SK-N-SH (cell line): ENCODE measurements around the gene CDC45. TPM values are rescaled to one million over a fixed set of nuclear protein-coding genes. Genes with fewer than 3 reads are reported as not detected.

Source experiments
- CTCF ChIA-PET: fragments of 300-600, 350-600 bp; formaldehyde crosslinking; extraction: SDS; loops from one replicate; lab custom pipeline; 2021; lab: Yijun Ruan, JAX
- POLR2A ChIA-PET: fragments of 350-600 bp; sonication (Branson Sonifier 250); formaldehyde crosslinking; extraction: SDS; loops from one replicate; lab custom pipeline; 2020; ENCODE audit warnings: antibody characterized with exemption, inconsistent platforms; lab: Yijun Ruan, JAX
- DNase-seq: peaks from one replicate; pipeline ENCODE4 v3.0.0; 2012
- H2AFZ ChIP-seq: fragments of 200-600 bp; sonication (generic); 2 replicates; pipeline ENCODE4 v1.8.1; 2016; ENCODE audit warnings: antibody characterized with exemption, mild to moderate bottlenecking, low read depth
- H3F3A ChIP-seq: fragments of 200-600 bp; sonication (generic); replicated peaks from 2 replicates; pipeline ENCODE3; 2016; ENCODE audit warnings: antibody characterized with exemption, mild to moderate bottlenecking; ENCODE audit not compliant: insufficient read depth
- H3K27ac ChIP-seq, 2 experiments: fragments of 200-500 bp in 1 of 2; fragments of 200-600 bp in 1 of 2; sonication (Bioruptor generic) in 1 of 2; sonication (generic), shearing (Covaris generic) in 1 of 2; 2 replicates each; pipeline versions ENCODE4 v1.5.1 to v1.6.1; 2014 to 2016; ENCODE audit warnings: low read depth in 2 of 2, inconsistent platforms in 1 of 2, low read length in 1 of 2, mild to moderate bottlenecking in 1 of 2, mixed read lengths in 1 of 2
- H3K27me3 ChIP-seq: fragments of 200-600 bp; sonication (generic), shearing (Covaris generic); 2 replicates; pipeline ENCODE4 v1.6.1; 2016; ENCODE audit warnings: mixed run types; ENCODE audit not compliant: insufficient read depth
- H3K36me3 ChIP-seq, 2 experiments: fragments of 200-500 bp in 1 of 2; fragments of 200-600 bp in 1 of 2; sonication (Bioruptor generic) in 1 of 2; sonication (generic) in 1 of 2; replicated peaks in 1 of 2; 2 replicates each; pipeline versions ENCODE3 to v1.5.1; 2014 to 2016; ENCODE audit warnings: low read length in 1 of 2, mild to moderate bottlenecking in 1 of 2; ENCODE audit not compliant: insufficient read depth in 2 of 2, control insufficient read depth in 1 of 2
- H3K4me1 ChIP-seq, 2 experiments: fragments of 200-500 bp in 1 of 2; fragments of 200-600 bp in 1 of 2; sonication (Bioruptor generic) in 1 of 2; sonication (generic), shearing (Covaris generic) in 1 of 2; 2 replicates each; pipeline versions ENCODE4 v1.5.1 to v1.6.1; 2014 to 2016; ENCODE audit warnings: low read depth in 1 of 2, low read length in 1 of 2, mixed run types in 1 of 2; ENCODE audit not compliant: insufficient read depth in 2 of 2, control insufficient read depth in 1 of 2
- H3K4me2 ChIP-seq: fragments of 200-600 bp; sonication (generic), shearing (Covaris generic); 2 replicates; pipeline ENCODE4 v1.6.1; 2017; ENCODE audit warnings: mixed run types
- H3K4me3 ChIP-seq, 2 experiments: fragments of 200-500 bp in 1 of 2; fragments of 200-600 bp in 1 of 2; sonication (Bioruptor generic) in 1 of 2; sonication (generic), shearing (Covaris generic) in 1 of 2; 2 replicates each; pipeline versions ENCODE4 v1.5.1 to v1.8.1; 2014 to 2016; ENCODE audit warnings: low read depth in 2 of 2, inconsistent platforms in 1 of 2, low read length in 1 of 2, mild to moderate bottlenecking in 1 of 2, mixed read lengths in 1 of 2, moderate library complexity in 1 of 2
- H3K79me2 ChIP-seq: fragments of 200-600 bp; sonication (generic); 2 replicates; pipeline ENCODE4 v1.8.1; 2017; ENCODE audit warnings: mild to moderate bottlenecking; ENCODE audit not compliant: insufficient read depth
- H3K9ac ChIP-seq: fragments of 200-600 bp; sonication (generic); 2 replicates; pipeline ENCODE4 v1.6.1; 2017; ENCODE audit warnings: mixed run types
- H3K9me2 ChIP-seq: fragments of 200-600 bp; sonication (generic); 2 replicates; pipeline ENCODE4 v1.6.1; 2017; ENCODE audit warnings: mixed run types
- H3K9me3 ChIP-seq: fragments of 200-600 bp; sonication (generic); 2 replicates; pipeline ENCODE4 v1.6.1; 2017; ENCODE audit warnings: mixed run types, mild to moderate bottlenecking, moderate library complexity
- H4K20me1 ChIP-seq: fragments of 200-600 bp; sonication (generic); 2 replicates; pipeline ENCODE4 v1.6.1; 2017; ENCODE audit warnings: mild to moderate bottlenecking, mixed run types; ENCODE audit not compliant: insufficient read depth
- EP300 ChIP-seq, 2 experiments: IDR thresholded peaks; 2 replicates each; pipeline versions ENCODE4 v1.4.0 to v1.6.1; 2012; ENCODE audit warnings: borderline replicate concordance in 1 of 2, low read depth in 1 of 2, low read length in 1 of 2
- FOXJ3 ChIP-seq: sonication (generic); formaldehyde crosslinking; IDR thresholded peaks from 2 replicates; pipeline ENCODE4 v1.5.1; 2020; ENCODE audit warnings: mild to moderate bottlenecking, missing genetic modification reagents
- FOXM1 ChIP-seq: IDR thresholded peaks from 2 replicates; pipeline ENCODE4 v1.4.0; 2012; ENCODE audit warnings: low read depth, mild to moderate bottlenecking
- GABPA ChIP-seq: IDR thresholded peaks from 2 replicates; pipeline ENCODE4 v1.4.0; 2012; ENCODE audit warnings: low read depth, mild to moderate bottlenecking
- GATA2 ChIP-seq: sonication (generic); formaldehyde crosslinking; IDR thresholded peaks from 2 replicates; pipeline ENCODE4 v1.5.0; 2020; ENCODE audit warnings: mild to moderate bottlenecking, missing genetic modification reagents
- JUND ChIP-seq: IDR thresholded peaks from 2 replicates; pipeline ENCODE4 v1.4.0; 2012
- MXI1 ChIP-seq: IDR thresholded peaks from 2 replicates; pipeline ENCODE4 v1.6.1; 2012; ENCODE audit warnings: mild to moderate bottlenecking, low read depth, low read length, improper control_type of control experiment
- NFIC ChIP-seq: IDR thresholded peaks from 2 replicates; pipeline ENCODE4 v1.4.0; 2012; ENCODE audit warnings: borderline replicate concordance
- NRF1 ChIP-seq: IDR thresholded peaks from 2 replicates; pipeline ENCODE4 v1.6.1; 2012; ENCODE audit warnings: low read depth, mild to moderate bottlenecking, low read length
- POLR2AphosphoS5 ChIP-seq: IDR thresholded peaks from 2 replicates; pipeline ENCODE4 v1.6.1; 2012; ENCODE audit warnings: low read depth, low read length
- RAD21 ChIP-seq: IDR thresholded peaks from 2 replicates; pipeline ENCODE4 v1.6.1; 2012; ENCODE audit warnings: mild to moderate bottlenecking, low read length
- RFX5 ChIP-seq: IDR thresholded peaks from 2 replicates; pipeline ENCODE4 v1.6.1; 2012; ENCODE audit warnings: mild to moderate bottlenecking, improper control_type of control experiment, low read length
- RXRA ChIP-seq: IDR thresholded peaks from 2 replicates; pipeline ENCODE4 v1.4.0; 2012; ENCODE audit warnings: low read depth, mild to moderate bottlenecking, borderline replicate concordance
- SIN3A ChIP-seq: IDR thresholded peaks from 2 replicates; pipeline ENCODE4 v1.6.1; 2012; ENCODE audit warnings: low read depth, mild to moderate bottlenecking, low read length, moderate library complexity, borderline replicate concordance
- SMC3 ChIP-seq: IDR thresholded peaks from 2 replicates; pipeline ENCODE4 v1.6.1; 2012; ENCODE audit warnings: low read depth, low read length, improper control_type of control experiment
- TCF12 ChIP-seq: IDR thresholded peaks from 2 replicates; pipeline ENCODE4 v1.4.0; 2012
- TEAD4 ChIP-seq: IDR thresholded peaks from 2 replicates; pipeline ENCODE4 v1.4.0; 2012; ENCODE audit warnings: mild to moderate bottlenecking, borderline replicate concordance; ENCODE audit not compliant: insufficient read depth
- YY1 ChIP-seq: IDR thresholded peaks from 2 replicates; pipeline ENCODE4 v1.4.0; 2012; ENCODE audit warnings: low read depth, mild to moderate bottlenecking
- WGBS: methylation state at CpG from one replicate; pipeline ENCODE4 v1.1.6; 2017; ENCODE audit warnings: low lambda C conversion rate; 5-methylcytosine and 5-hydroxymethylcytosine counted together
- polyA plus RNA-seq, 3 experiments: library from polyadenylated mRNA; depleted of rRNA; stranded (reverse); fragments of >200 nt; gene quantifications; 2 replicates each; pipeline ENCODE4 v1.2.3, GENCODE V29; 2012
- TF ChIP-seq, protein P1 (sequence below): IDR thresholded peaks from 2 replicates; pipeline ENCODE4 v1.4.0; 2012; ENCODE audit warnings: low read depth
- TF ChIP-seq, protein P2 (sequence below): IDR thresholded peaks from 2 replicates; pipeline ENCODE4; 2012
- TF ChIP-seq, protein P3 (sequence below): fragments of 150-350 bp; IDR thresholded peaks from 2 replicates; pipeline ENCODE4 v1.6.1; 2017; ENCODE audit warnings: antibody characterized with exemption, low read length, low read depth, borderline replicate concordance

Gene CDC45
- polyA plus RNA-seq, 1 of the 3 experiments (the other 2 are of a cell fraction) = 23.6 TPM

DNA sequence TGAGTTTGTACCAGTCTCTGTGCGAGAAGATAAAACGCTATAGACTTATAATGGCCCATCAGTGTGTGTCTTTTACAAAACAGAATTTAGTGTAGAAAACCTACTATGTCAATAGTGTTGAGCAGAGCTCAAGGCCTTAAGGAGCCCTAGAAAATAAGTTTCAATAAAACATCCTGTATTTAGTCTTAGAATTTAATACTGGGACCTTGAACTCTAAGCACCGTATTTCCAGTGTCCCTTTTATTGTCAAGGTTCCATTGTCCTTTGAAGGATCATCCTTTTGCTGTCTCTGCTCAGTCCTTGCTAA is 16.6 kb downstream of the CDC45 start:
- H3K27me3 ChIP-seq = no peaks in the 10 kb centered on the region
- no peak overlapping the region for H2AFZ ChIP-seq
- no peak for TF ChIP-seq GABPA
- no peak for TF ChIP-seq FOXM1
- no peak for TF ChIP-seq NRF1
- no peak for TF ChIP-seq NFIC
- no peak for TF ChIP-seq JUND
- no peak for TF ChIP-seq GATA2 (CRISPR knock-in tag)
- no peak for TF ChIP-seq TCF12
- TF ChIP-seq, protein P1, sequence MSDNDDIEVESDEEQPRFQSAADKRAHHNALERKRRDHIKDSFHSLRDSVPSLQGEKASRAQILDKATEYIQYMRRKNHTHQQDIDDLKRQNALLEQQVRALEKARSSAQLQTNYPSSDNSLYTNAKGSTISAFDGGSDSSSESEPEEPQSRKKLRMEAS = no peak
- TF ChIP-seq MXI1 = no peak
- TF ChIP-seq RFX5 = no peak
- TF ChIP-seq RAD21 = no peak
- TF ChIP-seq SMC3 = no peak
- TF ChIP-seq, protein P2, sequence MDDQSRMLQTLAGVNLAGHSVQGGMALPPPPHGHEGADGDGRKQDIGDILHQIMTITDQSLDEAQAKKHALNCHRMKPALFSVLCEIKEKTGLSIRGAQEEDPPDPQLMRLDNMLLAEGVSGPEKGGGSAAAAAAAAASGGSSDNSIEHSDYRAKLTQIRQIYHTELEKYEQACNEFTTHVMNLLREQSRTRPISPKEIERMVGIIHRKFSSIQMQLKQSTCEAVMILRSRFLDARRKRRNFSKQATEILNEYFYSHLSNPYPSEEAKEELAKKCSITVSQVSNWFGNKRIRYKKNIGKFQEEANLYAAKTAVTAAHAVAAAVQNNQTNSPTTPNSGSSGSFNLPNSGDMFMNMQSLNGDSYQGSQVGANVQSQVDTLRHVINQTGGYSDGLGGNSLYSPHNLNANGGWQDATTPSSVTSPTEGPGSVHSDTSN = no peak
- no peak for TF ChIP-seq TEAD4
- TF ChIP-seq RXRA = no peak
- no peak for TF ChIP-seq SIN3A
- no peaks in the 10 kb centered on the region for H3K79me2 ChIP-seq
- no peaks in the 10 kb centered on the region for H4K20me1 ChIP-seq
- no peaks in the 10 kb centered on the region for H3K9me3 ChIP-seq
- peaks cover under 1% of the 10 kb centered on the region for H3F3A ChIP-seq
- 99% methylated on average over 3 of the region's 3 CpGs for WGBS
- no peak for DNase-seq
- no peaks in the 10 kb centered on the region for H3K4me1 ChIP-seq
- H3K27ac ChIP-seq = no peak overlapping the region
- ChIA-PET CTCF (interaction anchor here (0.6 to 3.9 kb wide), 5 partner anchors 11 to 412 kb away, joined by 3 to 39 read pairs (median 3); no protein-coding TSS in a partner anchor), POLR2A (no interaction called here)
- no peak overlapping the region for H3K4me3 ChIP-seq
- H3K36me3 ChIP-seq = peaks cover 5 to 6% of the 10 kb centered on the region in 2 experiments
- no peak overlapping the region for H3K9ac ChIP-seq
- H3K4me2 ChIP-seq = no peak overlapping the region
- H3K9me2 ChIP-seq = no peaks in the 10 kb centered on the region

DNA sequence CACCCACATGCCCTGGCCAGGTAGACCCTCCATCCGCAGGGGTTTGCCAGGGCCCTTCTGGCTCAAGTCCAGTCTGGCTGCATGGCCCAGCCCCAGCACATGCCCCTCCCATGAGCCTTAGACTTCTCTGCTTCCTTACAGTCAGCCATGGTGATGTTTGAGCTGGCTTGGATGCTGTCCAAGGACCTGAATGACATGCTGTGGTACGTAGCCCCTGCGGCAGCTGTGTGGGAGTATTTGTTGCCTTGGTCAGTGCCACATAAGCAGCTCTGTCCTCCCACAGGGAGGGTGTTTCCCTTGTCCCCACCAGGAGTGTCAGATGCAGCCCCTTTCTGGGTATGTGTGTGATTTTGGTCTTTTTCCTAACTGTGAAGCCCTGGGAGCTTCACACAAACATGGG is 17.5 kb downstream of the CDC45 start:
- TF ChIP-seq POLR2AphosphoS5 = no peak
- TF ChIP-seq, protein P1 = no peak
- no peak for TF ChIP-seq EP300 (IDR thresholded peaks at IDR 0.05; ENCODE audit: borderline replicate concordance in 1 of 2, low read depth in 1 of 2, low read length in 1 of 2)
- no peak for TF ChIP-seq FOXJ3 (CRISPR knock-in tag)
- TF ChIP-seq, protein P3, sequence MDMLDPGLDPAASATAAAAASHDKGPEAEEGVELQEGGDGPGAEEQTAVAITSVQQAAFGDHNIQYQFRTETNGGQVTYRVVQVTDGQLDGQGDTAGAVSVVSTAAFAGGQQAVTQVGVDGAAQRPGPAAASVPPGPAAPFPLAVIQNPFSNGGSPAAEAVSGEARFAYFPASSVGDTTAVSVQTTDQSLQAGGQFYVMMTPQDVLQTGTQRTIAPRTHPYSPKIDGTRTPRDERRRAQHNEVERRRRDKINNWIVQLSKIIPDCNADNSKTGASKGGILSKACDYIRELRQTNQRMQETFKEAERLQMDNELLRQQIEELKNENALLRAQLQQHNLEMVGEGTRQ = no peak
- no peak for TF ChIP-seq YY1
- no peak for TF ChIP-seq MXI1
- no peak for TF ChIP-seq NFIC
- Histone ChIP-seq H3K79me2 (no peaks in the 10 kb centered on the region), H3K4me3 (no peak overlapping the region), H3K9me2 (no peaks in the 10 kb centered on the region), H3K9me3 (no peaks in the 10 kb centered on the region), H3K27ac (no peak overlapping the region), H3K36me3 (peaks cover 5 to 6% of the 10 kb centered on the region in 2 experiments), H3K4me2 (no peak overlapping the region), H3K4me1 (no peaks in the 10 kb centered on the region), H2AFZ (no peak overlapping the region), H3F3A (no peaks in the 10 kb centered on the region), H3K9ac (no peak overlapping the region), H3K27me3 (no peaks in the 10 kb centered on the region), H4K20me1 (no peaks in the 10 kb centered on the region)
- 83% methylated on average over 1 of the region's 3 CpGs for WGBS
- ChIA-PET POLR2A (no interaction called here), CTCF (interaction anchor here (2.2 kb wide), 1 partner anchor 133 kb away, joined by 8 read pairs; no protein-coding TSS in a partner anchor)
- no peak for DNase-seq
